Uterus (tissue), 2 donors: ENCODE measurements around the gene SEMA3D.

Experiments
- POLR2A ChIP-seq, 2 donors: fragments of 450-650 bp; IDR thresholded peaks; one replicate each; pipeline ENCODE4 v1.6.1; 2016; ENCODE audit warnings: antibody characterized with exemption in 2 of 2, mild to moderate bottlenecking in 1 of 2, moderate library complexity in 1 of 2
- TF ChIP-seq, protein P1 (sequence below), 4 experiments: fragments of 200-600 bp in 2 of 4; fragments of 450-650 bp in 2 of 4; sonication (generic) in 2 of 4; IDR thresholded peaks; one replicate each; pipeline ENCODE4 v1.5.1; 2016 to 2019; ENCODE audit warnings: antibody characterized with exemption in 4 of 4, mild to moderate bottlenecking in 2 of 4, moderate library complexity in 1 of 4

DNA sequence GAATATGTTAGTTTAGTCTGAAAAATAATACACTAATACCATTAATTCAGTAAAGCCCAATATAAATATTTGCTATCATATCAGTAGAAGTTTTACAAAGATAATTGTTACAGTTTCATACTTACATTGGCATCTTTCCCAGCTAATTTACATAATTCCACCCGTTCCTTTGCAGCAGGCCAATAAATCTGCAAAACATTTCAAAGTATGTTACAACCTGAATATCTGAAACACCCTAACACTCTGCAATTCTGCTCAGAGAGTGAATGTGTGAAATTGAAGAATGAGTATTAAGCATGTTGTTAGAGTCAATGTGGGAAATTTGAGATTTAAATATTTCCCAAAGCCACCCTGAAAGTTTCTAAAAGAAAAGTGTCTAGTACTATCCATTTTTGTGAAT lies 105.5 kb downstream of the SEMA3D start:
- TF ChIP-seq POLR2A (IDR thresholded peaks at IDR 0.05): no peak
- TF ChIP-seq, protein P1, sequence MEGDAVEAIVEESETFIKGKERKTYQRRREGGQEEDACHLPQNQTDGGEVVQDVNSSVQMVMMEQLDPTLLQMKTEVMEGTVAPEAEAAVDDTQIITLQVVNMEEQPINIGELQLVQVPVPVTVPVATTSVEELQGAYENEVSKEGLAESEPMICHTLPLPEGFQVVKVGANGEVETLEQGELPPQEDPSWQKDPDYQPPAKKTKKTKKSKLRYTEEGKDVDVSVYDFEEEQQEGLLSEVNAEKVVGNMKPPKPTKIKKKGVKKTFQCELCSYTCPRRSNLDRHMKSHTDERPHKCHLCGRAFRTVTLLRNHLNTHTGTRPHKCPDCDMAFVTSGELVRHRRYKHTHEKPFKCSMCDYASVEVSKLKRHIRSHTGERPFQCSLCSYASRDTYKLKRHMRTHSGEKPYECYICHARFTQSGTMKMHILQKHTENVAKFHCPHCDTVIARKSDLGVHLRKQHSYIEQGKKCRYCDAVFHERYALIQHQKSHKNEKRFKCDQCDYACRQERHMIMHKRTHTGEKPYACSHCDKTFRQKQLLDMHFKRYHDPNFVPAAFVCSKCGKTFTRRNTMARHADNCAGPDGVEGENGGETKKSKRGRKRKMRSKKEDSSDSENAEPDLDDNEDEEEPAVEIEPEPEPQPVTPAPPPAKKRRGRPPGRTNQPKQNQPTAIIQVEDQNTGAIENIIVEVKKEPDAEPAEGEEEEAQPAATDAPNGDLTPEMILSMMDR (IDR thresholded peaks at IDR 0.05): no peak
